HG03442 (cell line): ENCODE data around the gene FHDC1.

Experiments
- ATAC-seq: cut with Tn5 transposase; IDR thresholded peaks from one replicate; pipeline ENCODE4 v1.9.1; 2021; ENCODE audit warnings: mild to moderate bottlenecking, moderate library complexity; ENCODE audit not compliant: unreplicated experiment

FHDC1 gene

GRCh38 chr4:152976212-152976761 is 40.2 kb downstream of the FHDC1 start:
- ATAC-seq, result no peak

- ATAC-seq, result no peak
Observed at GRCh38 chr4:152979731-152980330, 43.7 kb downstream of the FHDC1 start.

GRCh38 chr4:152981278-152981677 is 45.2 kb downstream of the FHDC1 start:
- no peak for ATAC-seq

- ATAC-seq, result no peak
Observed at GRCh38 chr4:152981842-152982241, 45.7 kb downstream of the FHDC1 start.

GRCh38 chr4:152983221-152983620 is 47.1 kb downstream of the FHDC1 start:
- ATAC-seq, result no peak

GRCh38 chr4:152983774-152984411 is 47.8 kb downstream of the FHDC1 start:
- ATAC-seq, result no peak

- no peak for ATAC-seq
Observed at GRCh38 chr4:152988721-152989553, 52.8 kb downstream of the FHDC1 start.

- ATAC-seq, result no peak
Observed at GRCh38 chr4:152989554-152989970, 53.4 kb downstream of the FHDC1 start.

GRCh38 chr4:152990471-152991131 is 54.5 kb downstream of the FHDC1 start:
- no peak for ATAC-seq

GRCh38 chr4:152991398-152991797 is 55.3 kb downstream of the FHDC1 start:
- ATAC-seq, result no peak

- ATAC-seq, result no peak
Observed at GRCh38 chr4:152992027-152992426, 55.9 kb downstream of the FHDC1 start.

- ATAC-seq, result no peak
Observed at GRCh38 chr4:152992466-152992865, 56.3 kb downstream of the FHDC1 start.

GRCh38 chr4:152994038-152994437 is 57.9 kb downstream of the FHDC1 start:
- ATAC-seq, result no peak

GRCh38 chr4:152996111-152996571 is 60.0 kb downstream of the FHDC1 start:
- ATAC-seq, result no peak

- ATAC-seq, result no peak
Observed at GRCh38 chr4:152996672-152997071, 60.5 kb downstream of the FHDC1 start.

GRCh38 chr4:152997288-152997687 is 61.2 kb downstream of the FHDC1 start:
- ATAC-seq, result no peak

GRCh38 chr4:152997771-152998487 is 61.8 kb downstream of the FHDC1 start:
- ATAC-seq, result no peak

GRCh38 chr4:152998861-152999260 is 62.7 kb downstream of the FHDC1 start:
- ATAC-seq, result no peak

- no peak for ATAC-seq
Observed at GRCh38 chr4:152999346-153000075, 63.4 kb downstream of the FHDC1 start.

- no peak for ATAC-seq
Observed at GRCh38 chr4:153000076-153000420, 63.9 kb downstream of the FHDC1 start.
